Diencephalon (tissue), 1 donor: Measurements from ENCODE around the gene USP22. TPM values are rescaled to one million over a fixed set of nuclear protein-coding genes. Genes with fewer than 3 reads are reported as not detected.

Source experiments
- small RNA-seq: library from RNA; depleted of rRNA; stranded (forward); fragments of <200 nt; gene quantifications from one replicate; pipeline ENCODE3, GENCODE V24; 2014
- total RNA-seq: library from RNA; depleted of rRNA; stranded (reverse); fragments of >200 nt; gene quantifications from one replicate; pipeline ENCODE4 v1.2.3, GENCODE V29; 2014

USP22 gene
- total RNA-seq, result 437 TPM

DNA sequence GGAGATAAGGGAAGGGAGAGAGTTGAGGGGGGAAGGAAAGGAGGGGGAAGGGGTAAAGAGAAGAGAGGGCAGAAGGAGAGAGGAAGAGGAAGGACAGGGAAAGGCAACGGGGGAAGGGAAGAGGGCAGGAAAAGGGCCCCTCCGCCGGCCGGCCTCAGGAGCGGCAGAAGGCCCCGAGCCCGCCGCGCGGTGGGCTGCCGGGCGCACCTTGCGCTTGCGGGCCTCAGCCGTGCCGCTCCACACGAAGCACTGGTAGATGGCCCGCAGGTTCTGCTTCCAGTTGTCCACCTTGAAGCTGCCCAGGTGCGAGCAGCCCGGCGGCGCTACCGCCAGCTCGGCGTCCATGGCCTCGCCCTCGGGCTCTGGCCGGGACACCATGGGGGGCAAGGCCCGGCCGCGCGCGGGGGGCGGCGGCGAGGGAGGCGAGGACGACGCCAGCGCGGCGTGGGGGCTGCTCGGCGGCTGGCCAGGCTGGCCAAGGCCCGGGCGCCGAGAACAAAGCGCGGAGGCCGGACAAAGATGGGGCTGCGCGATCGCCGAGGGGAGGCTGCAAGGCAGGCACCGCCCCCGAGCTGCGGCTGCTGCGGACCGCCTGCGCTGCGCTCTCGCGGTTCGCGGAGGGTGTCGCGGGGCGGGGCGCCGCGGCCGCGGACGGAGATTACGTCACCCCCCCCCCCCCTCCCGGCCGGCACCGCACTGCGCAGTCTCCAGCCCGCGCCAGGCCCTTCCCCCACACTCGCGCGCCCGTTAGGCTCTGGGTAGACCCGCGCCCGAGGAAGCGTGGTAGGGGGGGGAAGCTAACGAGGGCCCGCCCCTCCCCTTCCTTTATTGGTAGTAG is at the start of gene USP22:
Gene USP22 (minus strand): TSS at position 554 of the 838 bp plus-strand sequence. CDS start 176 bp downstream, at position 378.

Small RNA genes within 50 kb of the gene (small RNA-seq; reads per million reads assigned to genes)
- not detected for gene AC087393.1

Other genes starting within 250 kb of the USP22 start
- 15.2 TPM for gene DHRS7B, start 84.0 kb upstream of the USP22 start, total RNA-seq
- 12.9 TPM for gene TMEM11, start 171.2 kb upstream of the USP22 start, total RNA-seq
- 1.6 TPM for gene NATD1, start 210.4 kb upstream of the USP22 start, total RNA-seq
- gene MAP2K3, start 241.7 kb upstream of the USP22 start, total RNA-seq, result 5.1 TPM